ENCODE data around the gene OPCML. TPM values are rescaled to one million over a fixed set of nuclear protein-coding genes. Genes with fewer than 3 reads are reported as not detected.

OPCML gene
- total RNA-seq, 1 experiment from 2014 or later, result not detected

DNA sequence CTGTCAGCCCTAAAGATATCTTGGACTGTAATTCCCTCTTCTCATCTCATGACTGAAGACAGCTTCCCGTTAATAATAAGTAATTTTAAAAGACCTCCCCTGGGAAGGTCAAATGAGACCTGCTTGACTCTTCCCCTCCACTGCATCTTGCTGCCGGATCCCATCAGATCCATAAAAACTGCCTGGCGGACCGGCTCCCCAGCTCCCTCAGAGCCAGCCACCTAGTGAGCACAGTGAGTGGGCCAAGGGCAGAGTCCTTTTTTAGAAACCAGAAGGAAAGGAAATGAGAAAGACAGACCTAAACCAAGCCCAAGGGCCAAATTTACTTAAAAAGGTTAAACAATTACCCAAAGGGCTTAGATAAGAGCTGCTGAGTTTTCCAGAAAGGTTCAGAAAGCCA lies 595.3 kb downstream of the OPCML start:
- intact Hi-C loops (cut with micrococcal nuclease), result no loop called here
- CTCF ChIA-PET, result no interaction called here

DNA sequence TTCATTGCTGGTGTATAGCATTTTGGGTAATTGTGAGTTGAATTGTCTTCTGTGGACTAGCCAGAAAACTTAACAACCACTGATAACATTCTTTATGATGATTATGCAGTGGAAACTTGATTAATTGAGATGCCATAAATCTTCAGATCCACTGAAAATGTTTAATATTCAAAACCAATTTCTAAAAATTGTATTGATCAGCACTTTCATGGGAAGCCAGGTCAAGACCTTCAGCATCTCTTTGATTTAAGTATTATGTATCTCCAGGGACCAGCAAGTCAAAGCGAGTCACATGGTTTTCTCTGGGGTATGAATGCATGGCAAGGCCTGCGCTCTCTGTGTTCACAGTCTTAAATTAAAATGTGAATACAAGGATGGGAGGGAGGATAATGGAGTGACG lies 596.9 kb downstream of the OPCML start:
- ATAC-seq, result no peak
- H3K9me2 ChIP-seq (replicated peaks; ENCODE audit: low read length), result no peaks in the 10 kb centered on the region
- H3K27ac ChIP-seq (ENCODE audit: low read length), result no peak overlapping the region
- no peak for DNase-seq
- intact Hi-C loops (cut with micrococcal nuclease), result no loop called here
- peaks cover 18% of the 10 kb centered on the region for H3K9me3 ChIP-seq (ENCODE audit: low read length)
- POLR2A ChIA-PET (ENCODE audit: unreplicated experiment), result no interaction called here
- no peak overlapping the region for H2AFZ ChIP-seq (ENCODE audit: low read length)
- H3K36me3 ChIP-seq (ENCODE audit: low read depth, low read length), result no peaks in the 10 kb centered on the region
- BruUV-seq (replicated peaks), result no TSS peak
- H3K4me2 ChIP-seq (ENCODE audit: low read length), result no peak overlapping the region
- H3F3A ChIP-seq (ENCODE audit: low read length, unreplicated experiment), result no peaks in the 10 kb centered on the region
- H3K27me3 ChIP-seq (ENCODE audit: low read length), result no peaks in the 10 kb centered on the region
- no peaks in the 10 kb centered on the region for H4K20me1 ChIP-seq (ENCODE audit: low read length)
- H3K4me1 ChIP-seq (ENCODE audit: insufficient read depth, low read length), result no peaks in the 10 kb centered on the region
- no peak overlapping the region for H3K9ac ChIP-seq (ENCODE audit: low read length)
- H3K4me3 ChIP-seq (ENCODE audit: low read length), result no peak overlapping the region
- H3K79me2 ChIP-seq (ENCODE audit: low read length), result no peaks in the 10 kb centered on the region
- TF ChIP-seq EZH2phosphoT487 (IDR thresholded peaks at IDR 0.05; ENCODE audit: borderline replicate concordance, low read length), result no peak
- TF ChIP-seq, protein P1, sequence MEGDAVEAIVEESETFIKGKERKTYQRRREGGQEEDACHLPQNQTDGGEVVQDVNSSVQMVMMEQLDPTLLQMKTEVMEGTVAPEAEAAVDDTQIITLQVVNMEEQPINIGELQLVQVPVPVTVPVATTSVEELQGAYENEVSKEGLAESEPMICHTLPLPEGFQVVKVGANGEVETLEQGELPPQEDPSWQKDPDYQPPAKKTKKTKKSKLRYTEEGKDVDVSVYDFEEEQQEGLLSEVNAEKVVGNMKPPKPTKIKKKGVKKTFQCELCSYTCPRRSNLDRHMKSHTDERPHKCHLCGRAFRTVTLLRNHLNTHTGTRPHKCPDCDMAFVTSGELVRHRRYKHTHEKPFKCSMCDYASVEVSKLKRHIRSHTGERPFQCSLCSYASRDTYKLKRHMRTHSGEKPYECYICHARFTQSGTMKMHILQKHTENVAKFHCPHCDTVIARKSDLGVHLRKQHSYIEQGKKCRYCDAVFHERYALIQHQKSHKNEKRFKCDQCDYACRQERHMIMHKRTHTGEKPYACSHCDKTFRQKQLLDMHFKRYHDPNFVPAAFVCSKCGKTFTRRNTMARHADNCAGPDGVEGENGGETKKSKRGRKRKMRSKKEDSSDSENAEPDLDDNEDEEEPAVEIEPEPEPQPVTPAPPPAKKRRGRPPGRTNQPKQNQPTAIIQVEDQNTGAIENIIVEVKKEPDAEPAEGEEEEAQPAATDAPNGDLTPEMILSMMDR (conservative IDR thresholded peaks at IDR 0.05; ENCODE audit: low read depth, low read length), result no peak
- TF ChIP-seq EZH2 (IDR thresholded peaks at IDR 0.05; ENCODE audit: low read length, unreplicated experiment), result no peak
- CTCF ChIA-PET, result no interaction called here

More for the DNA sequence above, 595.3 kb downstream of the OPCML start:
- no peaks in the 10 kb centered on the region for H3K9me2 ChIP-seq (replicated peaks; ENCODE audit: low read length)
- no peaks in the 10 kb centered on the region for H3K4me1 ChIP-seq (ENCODE audit: insufficient read depth, low read length)
- no peaks in the 10 kb centered on the region for H3F3A ChIP-seq (ENCODE audit: low read length, unreplicated experiment)
- no peak for DNase-seq
- no TSS peak for BruUV-seq (replicated peaks)
- no peak overlapping the region for H3K9ac ChIP-seq (ENCODE audit: low read length)
- H3K4me3 ChIP-seq (ENCODE audit: low read length), result no peak overlapping the region
- ATAC-seq, result no peak
- H4K20me1 ChIP-seq (ENCODE audit: low read length), result no peaks in the 10 kb centered on the region
- H3K27ac ChIP-seq (ENCODE audit: low read length), result no peak overlapping the region
- H2AFZ ChIP-seq (ENCODE audit: low read length), result no peak overlapping the region
- H3K4me2 ChIP-seq (ENCODE audit: low read length), result no peak overlapping the region
- H3K36me3 ChIP-seq (ENCODE audit: low read depth, low read length), result no peaks in the 10 kb centered on the region
- peaks cover 8% of the 10 kb centered on the region; the same call in 1 of the 2 replicates for H3K9me3 ChIP-seq (ENCODE audit: low read length)
- no peaks in the 10 kb centered on the region for H3K79me2 ChIP-seq (ENCODE audit: low read length)
- no peaks in the 10 kb centered on the region for H3K27me3 ChIP-seq (ENCODE audit: low read length)
- POLR2A ChIA-PET (ENCODE audit: unreplicated experiment), result no interaction called here
- TF ChIP-seq, protein P1 (conservative IDR thresholded peaks at IDR 0.05; ENCODE audit: low read depth, low read length), result no peak
- TF ChIP-seq EZH2phosphoT487 (IDR thresholded peaks at IDR 0.05; ENCODE audit: borderline replicate concordance, low read length) (no peak), EZH2 (IDR thresholded peaks at IDR 0.05; ENCODE audit: low read length, unreplicated experiment) (no peak)

DNA sequence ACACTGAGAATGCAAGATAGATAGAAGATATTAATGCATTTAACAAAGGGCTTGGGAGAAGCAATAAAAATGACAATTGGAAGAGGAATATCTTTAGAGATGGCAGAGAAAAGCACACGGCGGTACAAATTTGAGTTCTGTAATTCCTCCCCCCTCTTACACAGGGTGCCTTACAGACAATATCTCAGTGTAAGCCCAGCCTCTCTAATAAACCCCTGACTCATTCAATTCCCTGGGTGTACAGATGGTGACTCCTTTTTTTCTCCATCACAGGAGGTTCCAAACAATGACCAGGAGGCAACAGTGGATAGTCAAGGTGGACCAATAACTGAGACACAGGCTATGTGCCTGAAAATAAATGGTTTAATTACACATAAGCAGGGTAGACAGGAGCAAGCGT lies 598.6 kb downstream of the OPCML start:
- no peaks in the 10 kb centered on the region for H3K9me2 ChIP-seq (replicated peaks; ENCODE audit: low read length)
- H3K79me2 ChIP-seq (ENCODE audit: low read length), result no peaks in the 10 kb centered on the region
- CTCF ChIA-PET, result no interaction called here
- H3K4me3 ChIP-seq (ENCODE audit: low read length), result no peak overlapping the region
- H3K9me3 ChIP-seq (ENCODE audit: low read length), result peaks cover 33% of the 10 kb centered on the region
- H3K4me2 ChIP-seq (ENCODE audit: low read length), result no peak overlapping the region
- H3K9ac ChIP-seq (ENCODE audit: low read length), result no peak overlapping the region
- no peaks in the 10 kb centered on the region for H3K27me3 ChIP-seq (ENCODE audit: low read length)
- TF ChIP-seq, protein P1 (conservative IDR thresholded peaks at IDR 0.05; ENCODE audit: low read depth, low read length), result no peak
- no peak for TF ChIP-seq EZH2phosphoT487 (IDR thresholded peaks at IDR 0.05; ENCODE audit: borderline replicate concordance, low read length)
- no peak for TF ChIP-seq EZH2 (IDR thresholded peaks at IDR 0.05; ENCODE audit: low read length, unreplicated experiment)
- no peak overlapping the region for H2AFZ ChIP-seq (ENCODE audit: low read length)
- H3F3A ChIP-seq (ENCODE audit: low read length, unreplicated experiment), result no peaks in the 10 kb centered on the region
- no peaks in the 10 kb centered on the region for H4K20me1 ChIP-seq (ENCODE audit: low read length)
- no peak for DNase-seq
- POLR2A ChIA-PET (ENCODE audit: unreplicated experiment), result no interaction called here
- no peak overlapping the region for H3K27ac ChIP-seq (ENCODE audit: low read length)
- no peak for ATAC-seq
- BruUV-seq (replicated peaks), result no TSS peak
- intact Hi-C loops (cut with micrococcal nuclease), result no loop called here
- H3K4me1 ChIP-seq (ENCODE audit: insufficient read depth, low read length), result no peaks in the 10 kb centered on the region
- H3K36me3 ChIP-seq (ENCODE audit: low read depth, low read length), result no peaks in the 10 kb centered on the region

All from PC-3 (cell line).